ENCODE results near the gene ZNF292.
"Not testable (repeated sequence)": the region's sequence is repeated elsewhere in the genome, so short reads cannot be mapped to it uniquely, and the experiment has no call there.

The ZNF292 gene

GRCh38 chr6:87237804-87238203, 82.4 kb downstream of the ZNF292 start:
- TF ChIP-seq, protein P1, sequence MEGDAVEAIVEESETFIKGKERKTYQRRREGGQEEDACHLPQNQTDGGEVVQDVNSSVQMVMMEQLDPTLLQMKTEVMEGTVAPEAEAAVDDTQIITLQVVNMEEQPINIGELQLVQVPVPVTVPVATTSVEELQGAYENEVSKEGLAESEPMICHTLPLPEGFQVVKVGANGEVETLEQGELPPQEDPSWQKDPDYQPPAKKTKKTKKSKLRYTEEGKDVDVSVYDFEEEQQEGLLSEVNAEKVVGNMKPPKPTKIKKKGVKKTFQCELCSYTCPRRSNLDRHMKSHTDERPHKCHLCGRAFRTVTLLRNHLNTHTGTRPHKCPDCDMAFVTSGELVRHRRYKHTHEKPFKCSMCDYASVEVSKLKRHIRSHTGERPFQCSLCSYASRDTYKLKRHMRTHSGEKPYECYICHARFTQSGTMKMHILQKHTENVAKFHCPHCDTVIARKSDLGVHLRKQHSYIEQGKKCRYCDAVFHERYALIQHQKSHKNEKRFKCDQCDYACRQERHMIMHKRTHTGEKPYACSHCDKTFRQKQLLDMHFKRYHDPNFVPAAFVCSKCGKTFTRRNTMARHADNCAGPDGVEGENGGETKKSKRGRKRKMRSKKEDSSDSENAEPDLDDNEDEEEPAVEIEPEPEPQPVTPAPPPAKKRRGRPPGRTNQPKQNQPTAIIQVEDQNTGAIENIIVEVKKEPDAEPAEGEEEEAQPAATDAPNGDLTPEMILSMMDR (conservative IDR thresholded peaks at IDR 0.05) = peak; percentile 29
- TF ChIP-seq ZFX (IDR thresholded peaks at IDR 0.05) = no peak
- H3K27ac ChIP-seq = no peak overlapping the region

DNA sequence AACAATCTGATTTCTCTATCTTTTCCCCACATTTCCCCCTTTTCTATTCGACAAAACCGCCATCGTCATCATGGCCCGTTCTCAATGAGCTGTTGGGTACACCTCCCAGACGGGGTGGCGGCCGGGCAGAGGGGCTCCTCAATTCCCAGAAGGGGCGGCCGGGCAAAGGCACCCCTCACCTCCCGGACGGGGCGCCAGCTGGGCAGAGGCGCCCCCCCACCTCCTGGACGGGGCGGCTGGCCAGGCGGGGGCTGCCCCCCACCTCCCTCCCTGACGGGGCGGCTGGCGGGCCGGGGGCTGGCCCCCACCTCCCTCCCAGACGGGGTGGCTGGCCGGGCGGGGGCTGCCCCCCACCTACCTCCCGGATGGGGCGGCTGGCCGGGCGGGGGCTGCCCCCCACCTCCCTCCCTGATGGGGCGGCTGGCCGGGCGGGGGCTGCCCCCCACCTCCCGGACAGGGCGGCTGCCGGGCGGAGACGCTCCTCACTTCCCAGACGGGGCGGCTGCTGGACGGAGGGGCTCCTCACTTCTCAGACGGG, 83.8 kb downstream of the ZNF292 start:
- H3K27ac ChIP-seq = not testable (repeated sequence)

DNA sequence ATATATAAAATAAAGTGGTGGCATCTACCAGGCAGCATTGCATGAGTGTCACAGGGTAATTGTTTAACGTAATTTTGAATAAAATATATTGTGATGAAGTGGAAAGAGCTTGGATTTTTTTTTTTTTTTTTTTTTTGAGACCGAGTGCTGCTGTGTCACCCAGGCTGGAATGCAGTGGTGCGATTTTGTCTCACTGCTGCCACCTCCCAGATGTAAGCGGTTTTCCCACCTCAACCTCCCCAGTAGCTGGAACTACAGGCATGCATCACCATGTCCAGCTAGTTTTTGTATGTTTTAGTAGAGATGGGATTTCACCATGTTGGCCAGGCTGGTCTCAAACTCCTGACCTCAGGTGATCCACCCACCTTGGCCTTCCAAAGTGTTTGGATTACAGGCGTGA, 85.9 kb downstream of the ZNF292 start:
- no peak overlapping the region for H3K27ac ChIP-seq
- TF ChIP-seq, protein P1 (conservative IDR thresholded peaks at IDR 0.05) = no peak
- no peak for TF ChIP-seq ZFX (IDR thresholded peaks at IDR 0.05)

GRCh38 chr6:87242311-87242710, 86.9 kb downstream of the ZNF292 start:
- TF ChIP-seq, protein P1 (conservative IDR thresholded peaks at IDR 0.05) = no peak

DNA sequence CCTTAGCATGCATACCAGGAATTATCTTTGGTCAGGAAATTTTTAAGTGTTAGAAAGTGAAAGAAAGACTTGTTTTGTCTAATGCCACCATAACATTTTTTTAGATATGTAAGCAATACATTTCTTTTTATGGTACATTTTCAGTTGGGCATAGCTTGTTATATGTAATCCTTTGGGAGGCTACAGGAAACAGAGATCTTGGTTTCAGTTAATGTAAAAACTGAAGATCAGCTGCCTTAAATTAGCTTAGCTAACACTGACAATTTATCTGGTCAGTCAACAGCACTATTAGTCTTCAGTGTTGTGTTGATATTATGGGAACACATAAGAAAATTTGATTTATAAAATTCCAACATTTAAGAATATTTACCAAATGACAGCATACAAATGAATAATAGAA, 88.4 kb downstream of the ZNF292 start:
- no peak for TF ChIP-seq ZFX (IDR thresholded peaks at IDR 0.05)
- TF ChIP-seq, protein P1 (conservative IDR thresholded peaks at IDR 0.05) = no peak
- no peak overlapping the region for H3K27ac ChIP-seq

More at GRCh38 chr6:87242311-87242710, 86.9 kb downstream of the ZNF292 start:
- H3K27ac ChIP-seq = no peak overlapping the region

- no peak overlapping the region for H3K27ac ChIP-seq
Measured at GRCh38 chr6:87244380-87244779, 89.0 kb downstream of the ZNF292 start.

DNA sequence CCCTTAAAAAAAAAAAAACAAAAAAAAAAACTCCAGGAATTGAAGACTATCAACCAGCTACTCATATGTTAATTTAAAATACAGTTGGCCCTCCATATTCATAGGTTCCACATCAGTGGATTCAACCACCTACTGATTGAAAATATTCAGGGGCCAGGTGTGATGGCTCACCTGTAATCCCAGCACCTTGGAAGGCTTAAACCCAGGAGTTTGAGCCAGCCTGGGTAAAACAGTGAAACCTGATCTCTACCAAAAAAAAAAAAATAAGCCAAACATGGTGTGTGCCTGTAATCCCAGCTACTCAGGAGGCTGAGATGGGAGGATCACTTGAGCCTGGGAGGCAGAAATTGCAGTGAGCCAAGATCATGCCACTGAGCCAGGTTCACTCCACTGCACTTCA, 94.7 kb downstream of the ZNF292 start:
- H3K27ac ChIP-seq = no peak overlapping the region
- no peak for TF ChIP-seq ZFX (IDR thresholded peaks at IDR 0.05)
- TF ChIP-seq, protein P1 (conservative IDR thresholded peaks at IDR 0.05) = no peak

More at GRCh38 chr6:87244380-87244779, 89.0 kb downstream of the ZNF292 start:
- TF ChIP-seq, protein P1 (conservative IDR thresholded peaks at IDR 0.05) = no peak
- TF ChIP-seq ZFX (IDR thresholded peaks at IDR 0.05) = no peak

DNA sequence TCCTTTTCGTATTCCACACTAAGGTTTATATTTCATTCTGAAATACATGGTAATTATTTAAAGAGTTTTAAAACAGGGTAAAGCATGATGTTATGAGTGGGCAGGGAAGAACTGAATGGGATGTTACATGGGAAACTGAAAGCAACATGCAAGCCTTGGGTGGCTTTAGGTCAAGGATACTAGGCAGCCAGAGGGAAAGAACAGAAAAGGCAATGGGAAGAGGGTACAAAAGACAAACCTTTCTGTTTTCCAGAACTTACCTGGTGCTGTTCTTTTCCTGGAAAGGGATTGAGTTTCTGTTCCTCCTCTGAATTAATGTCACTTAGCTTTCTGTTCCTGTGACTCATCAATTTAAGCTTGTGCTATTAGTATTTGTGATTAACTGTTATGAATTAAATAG, 95.9 kb downstream of the ZNF292 start:
- TF ChIP-seq ZFX (IDR thresholded peaks at IDR 0.05) = no peak
- TF ChIP-seq, protein P1 (conservative IDR thresholded peaks at IDR 0.05) = no peak
- H3K27ac ChIP-seq = no peak overlapping the region
